ENCODE data around the gene GTPBP8.

The GTPBP8 gene

GRCh38 chr3:112987710-112988334 is 3.0 kb upstream of the GTPBP8 start:
- TF ChIP-seq EZH2phosphoT487 (IDR thresholded peaks at IDR 0.05; ENCODE audit: low read depth) (no peak), CTCF (IDR thresholded peaks at IDR 0.05; ENCODE audit: low read depth, low read length) (no peak)
- Histone ChIP-seq H3K4me3 (ENCODE audit: low read length) (no peak overlapping the region), H3K36me3 (replicated peaks; ENCODE audit: low read depth, low read length) (no peaks in the 10 kb centered on the region), H2AFZ (ENCODE audit: low read depth, low read length) (no peak overlapping the region), H3K27ac (ENCODE audit: low read length) (no peak overlapping the region), H3K79me2 (ENCODE audit: low read length) (peaks cover 23% of the 10 kb centered on the region), H3K4me2 (ENCODE audit: low read length) (no peak overlapping the region), H4K20me1 (ENCODE audit: insufficient read depth, low read length) (no peaks in the 10 kb centered on the region), H3K9ac (ENCODE audit: low read length) (no peak overlapping the region), H3K4me1 (ENCODE audit: low read length) (peaks cover 67% of the 10 kb centered on the region), H3K27me3 (ENCODE audit: low read depth, low read length) (no peaks in the 10 kb centered on the region), H3K9me3 (ENCODE audit: insufficient read depth, low read length) (no peaks in the 10 kb centered on the region)

DNA sequence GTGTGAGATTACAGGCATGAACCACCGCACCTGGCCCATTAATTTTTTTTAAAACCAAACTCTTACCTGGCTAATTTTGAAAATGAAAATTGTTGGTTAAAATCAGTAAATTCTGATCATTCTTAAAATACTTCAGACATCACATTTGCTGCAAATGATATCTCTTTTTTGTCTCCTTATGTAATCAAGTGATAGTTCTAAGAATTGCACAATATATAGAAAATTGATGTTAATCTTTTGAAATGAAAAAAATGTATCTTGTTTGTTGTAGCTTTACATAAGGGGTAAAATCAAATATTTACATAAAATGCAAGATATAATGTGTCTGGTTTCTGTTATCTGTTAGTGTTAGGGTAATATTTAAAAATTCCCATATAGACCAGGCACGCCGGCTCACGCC is 5.0 kb downstream of the GTPBP8 start:
- H3K27ac ChIP-seq (ENCODE audit: low read length): no peak overlapping the region
- no peaks in the 10 kb centered on the region for H3K27me3 ChIP-seq (ENCODE audit: low read depth, low read length)
- H3K4me1 ChIP-seq (ENCODE audit: low read length): peaks cover 13% of the 10 kb centered on the region
- H4K20me1 ChIP-seq (ENCODE audit: insufficient read depth, low read length): no peaks in the 10 kb centered on the region
- no peak overlapping the region for H3K4me2 ChIP-seq (ENCODE audit: low read length)
- no peak overlapping the region for H2AFZ ChIP-seq (ENCODE audit: low read depth, low read length)
- H3K9me3 ChIP-seq (ENCODE audit: insufficient read depth, low read length): no peaks in the 10 kb centered on the region
- H3K4me3 ChIP-seq (ENCODE audit: low read length): no peak overlapping the region
- TF ChIP-seq CTCF (IDR thresholded peaks at IDR 0.05; ENCODE audit: low read depth, low read length): no peak
- no peak for TF ChIP-seq EZH2phosphoT487 (IDR thresholded peaks at IDR 0.05; ENCODE audit: low read depth)
- no peak overlapping the region for H3K9ac ChIP-seq (ENCODE audit: low read length)
- H3K36me3 ChIP-seq (replicated peaks; ENCODE audit: low read depth, low read length): peaks cover 28% of the 10 kb centered on the region
- peaks cover 40% of the 10 kb centered on the region for H3K79me2 ChIP-seq (ENCODE audit: low read length)

DNA sequence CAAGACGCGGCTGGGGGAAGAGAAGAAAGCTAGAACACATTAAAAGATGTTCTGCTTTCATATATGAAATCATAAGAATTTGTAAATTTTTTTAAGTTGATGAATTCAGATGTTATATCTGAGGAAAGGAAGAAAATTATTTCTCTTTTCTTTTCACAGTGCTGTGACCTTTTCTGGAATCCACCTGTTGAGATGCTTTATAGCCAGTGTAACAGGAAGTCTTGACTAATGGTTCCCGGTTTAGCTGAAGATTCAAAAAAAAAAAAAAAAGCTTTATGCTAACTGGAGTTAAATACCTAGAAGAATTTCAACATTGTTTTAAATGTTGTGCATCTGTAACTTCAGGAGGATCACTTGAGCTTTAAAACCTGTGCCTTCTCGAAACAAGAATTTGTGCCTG is 9.9 kb downstream of the GTPBP8 start:
- Histone ChIP-seq H3K27ac (ENCODE audit: low read length) (no peak overlapping the region), H3K79me2 (ENCODE audit: low read length) (peaks cover 11% of the 10 kb centered on the region), H3K36me3 (replicated peaks; ENCODE audit: low read depth, low read length) (peaks cover 68% of the 10 kb centered on the region), H3K4me1 (ENCODE audit: low read length) (no peaks in the 10 kb centered on the region), H3K4me3 (ENCODE audit: low read length) (no peak overlapping the region), H4K20me1 (ENCODE audit: insufficient read depth, low read length) (no peaks in the 10 kb centered on the region), H3K9me3 (ENCODE audit: insufficient read depth, low read length) (no peaks in the 10 kb centered on the region), H2AFZ (ENCODE audit: low read depth, low read length) (no peak overlapping the region), H3K4me2 (ENCODE audit: low read length) (no peak overlapping the region), H3K27me3 (ENCODE audit: low read depth, low read length) (no peaks in the 10 kb centered on the region), H3K9ac (ENCODE audit: low read length) (no peak overlapping the region)
- TF ChIP-seq EZH2phosphoT487 (IDR thresholded peaks at IDR 0.05; ENCODE audit: low read depth): no peak
- no peak for TF ChIP-seq CTCF (IDR thresholded peaks at IDR 0.05; ENCODE audit: low read depth, low read length)

GRCh38 chr3:113002037-113002436 is 11.3 kb downstream of the GTPBP8 start:
- TF ChIP-seq CTCF (IDR thresholded peaks at IDR 0.05; ENCODE audit: low read depth, low read length) (no peak), EZH2phosphoT487 (IDR thresholded peaks at IDR 0.05; ENCODE audit: low read depth) (no peak)
- Histone ChIP-seq H3K4me1 (ENCODE audit: low read length) (no peaks in the 10 kb centered on the region), H4K20me1 (ENCODE audit: insufficient read depth, low read length) (no peaks in the 10 kb centered on the region), H2AFZ (ENCODE audit: low read depth, low read length) (no peak overlapping the region), H3K79me2 (ENCODE audit: low read length) (peaks cover 18% of the 10 kb centered on the region), H3K9ac (ENCODE audit: low read length) (no peak overlapping the region), H3K36me3 (replicated peaks; ENCODE audit: low read depth, low read length) (peaks cover 76% of the 10 kb centered on the region), H3K4me2 (ENCODE audit: low read length) (no peak overlapping the region), H3K27ac (ENCODE audit: low read length) (no peak overlapping the region), H3K4me3 (ENCODE audit: low read length) (no peak overlapping the region), H3K27me3 (ENCODE audit: low read depth, low read length) (no peaks in the 10 kb centered on the region), H3K9me3 (ENCODE audit: insufficient read depth, low read length) (no peaks in the 10 kb centered on the region)

Measured in OCI-LY3 (cell line).